SK-N-MC (cell line): ENCODE results near the gene MRPL55.

ENCODE experiments used
- EZH2 ChIP-seq: fragments of 200-600 bp; sonication (generic); IDR thresholded peaks from one replicate; pipeline ENCODE4 v1.6.1; 2017; ENCODE audit warnings: antibody characterized with exemption
- FOXP2 ChIP-seq: optimal IDR thresholded peaks from 2 replicates; pipeline ENCODE3; 2011; ENCODE audit warnings: mild to moderate bottlenecking, moderate library complexity; ENCODE audit not compliant: insufficient read depth; ENCODE audit errors: extremely low read length, control extremely low read depth
- POLR2AphosphoS5 ChIP-seq: IDR thresholded peaks from 2 replicates; pipeline ENCODE4 v1.6.1; 2012; ENCODE audit warnings: mild to moderate bottlenecking, low read depth, low read length, borderline replicate concordance

DNA sequence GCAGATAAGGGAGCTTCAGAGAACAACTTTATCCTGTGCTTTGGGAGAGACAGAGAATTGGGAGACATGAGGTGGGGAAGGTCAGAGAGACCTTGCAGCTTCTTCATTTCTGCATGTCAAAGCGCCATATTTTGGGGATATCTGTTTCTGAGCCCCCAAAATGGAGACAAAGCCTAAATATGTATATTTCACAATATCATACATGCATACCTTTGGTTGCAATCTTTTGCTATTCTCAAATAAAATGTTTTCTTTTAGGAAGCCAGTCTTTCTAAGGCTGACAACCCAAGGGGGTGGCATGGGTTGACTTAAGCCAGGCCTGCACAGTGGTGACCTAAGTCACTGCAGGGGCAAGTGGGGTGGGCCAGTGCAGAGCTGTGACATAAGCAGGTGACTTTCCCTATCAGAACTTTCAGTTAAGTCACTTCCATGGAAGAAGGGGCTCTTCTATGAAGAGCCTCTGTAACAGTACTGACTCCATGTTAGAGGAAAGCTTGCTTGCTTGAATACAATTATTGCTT, 13.9 kb upstream of the MRPL55 start:
- TF ChIP-seq POLR2AphosphoS5 (no peak), EZH2 (no peak), FOXP2 (no peak)
